GM12873 (cell line): ENCODE measurements around the gene PSMD5.

Experiments
- CTCF ChIP-seq: IDR thresholded peaks from 2 replicates; pipeline ENCODE4 v1.5.1; 2012; ENCODE audit warnings: low read depth, mild to moderate bottlenecking, moderate library complexity, low read length, control low read depth; ENCODE audit not compliant: insufficient read depth; ENCODE audit errors: missing control alignments

The PSMD5 gene

GRCh38 chr9:120792898-120793765 lies 49.6 kb downstream of the PSMD5 start, which contains the start of gene FBXW2:
Gene FBXW2 (minus strand): TSS chr9:120793416. CDS start chr9:120788258, 5,158 bp downstream.
- TF ChIP-seq CTCF = no peak

DNA sequence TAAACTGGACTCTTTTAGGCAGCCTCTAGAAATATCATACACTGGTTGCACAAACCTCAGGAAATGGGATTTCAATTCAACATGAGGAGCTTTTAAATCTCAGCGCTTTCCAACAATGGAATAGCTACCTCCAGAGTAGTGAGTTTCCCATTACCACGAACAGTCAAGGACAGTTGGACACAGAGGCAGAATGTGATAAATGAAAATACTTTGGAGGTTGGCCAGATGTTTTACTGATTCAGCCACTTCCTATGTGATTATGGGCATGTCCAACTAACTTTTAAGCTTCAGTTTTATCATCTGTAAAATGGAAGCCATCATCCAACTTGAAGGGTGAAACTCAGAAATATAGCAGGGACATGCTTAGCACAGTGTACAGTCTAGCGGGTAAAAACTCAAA lies 51.6 kb downstream of the PSMD5 start:
- no peak for TF ChIP-seq CTCF

DNA sequence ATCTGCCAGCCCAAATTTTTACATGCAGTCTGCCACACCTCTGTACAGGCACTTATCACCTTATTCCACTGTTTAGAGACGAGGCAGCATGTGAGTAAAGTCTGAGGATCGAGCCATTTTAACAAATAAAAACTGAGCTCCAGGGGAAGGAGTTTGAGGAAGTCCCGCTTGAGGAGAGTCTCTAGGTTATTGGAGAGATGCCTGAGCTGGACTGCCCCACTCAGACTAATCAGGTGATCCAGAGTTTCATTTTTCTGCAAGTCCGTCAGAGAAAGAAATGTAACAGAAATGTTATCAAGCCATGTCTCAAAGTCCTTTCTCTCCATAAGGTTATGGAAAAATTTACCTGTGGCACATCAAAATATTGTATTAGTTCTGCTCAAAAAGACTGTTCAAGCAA lies 54.8 kb downstream of the PSMD5 start:
- TF ChIP-seq CTCF = no peak

- no peak for TF ChIP-seq CTCF
Measured at GRCh38 chr9:120783602-120784047, 59.1 kb downstream of the PSMD5 start.

- TF ChIP-seq CTCF = no peak
Measured at GRCh38 chr9:120781236-120781635, 61.5 kb downstream of the PSMD5 start.

DNA sequence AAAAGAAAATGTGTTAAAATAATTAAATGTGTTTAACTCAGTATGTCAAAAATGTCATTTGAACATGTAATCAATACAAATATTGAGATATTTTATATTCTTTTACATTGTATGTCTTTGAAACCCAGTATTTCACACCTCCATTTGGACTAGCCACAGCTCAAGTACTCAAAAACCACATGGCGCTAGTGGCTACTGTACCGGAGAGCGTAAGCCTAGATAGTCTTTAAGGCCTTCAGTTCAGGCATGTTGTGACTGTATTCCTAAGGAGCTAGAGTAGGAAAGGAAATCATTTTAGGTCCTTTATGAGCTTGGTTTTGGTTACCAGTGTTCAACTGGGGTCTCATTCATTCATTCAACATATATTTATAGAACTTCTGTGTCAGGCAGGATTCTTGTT lies 62.4 kb downstream of the PSMD5 start:
- TF ChIP-seq CTCF = no peak

- no peak for TF ChIP-seq CTCF
Measured at GRCh38 chr9:120779227-120779626, 63.5 kb downstream of the PSMD5 start.
